ENCODE data around the gene TENM3. TPM values are rescaled to one million over a fixed set of nuclear protein-coding genes. Genes with fewer than 3 reads are reported as not detected.

The TENM3 gene
- polyA plus RNA-seq, 1 of the 3 experiments (the other 2 are of a cell fraction), result 10.4 TPM

DNA sequence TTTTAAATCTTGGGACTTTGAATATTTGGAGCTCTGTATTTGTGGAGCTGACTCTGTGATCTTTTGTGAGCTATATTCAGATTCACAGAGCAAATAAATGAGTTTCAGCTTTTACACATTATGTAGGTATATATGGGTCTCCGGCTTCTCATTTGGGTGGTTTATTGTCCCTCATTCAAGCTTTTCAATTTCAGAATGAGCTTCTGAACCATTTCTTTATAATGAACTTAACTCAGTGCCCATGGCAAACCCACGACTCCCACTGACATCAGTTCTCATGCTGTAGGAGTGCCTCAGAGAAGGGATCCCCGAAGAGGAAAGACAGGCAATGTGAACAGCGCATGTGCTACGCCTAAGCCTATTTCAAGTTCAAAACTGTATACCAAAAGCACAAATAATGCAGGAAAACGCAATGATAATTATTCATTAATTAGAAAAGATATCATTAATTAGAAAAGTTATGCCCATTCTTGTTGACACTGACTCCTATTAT is 517.4 kb downstream of the TENM3 start:
- H3K9me3 ChIP-seq, result no peaks in the 10 kb centered on the region
- TF ChIP-seq FOXM1 (IDR thresholded peaks at IDR 0.05; ENCODE audit: low read depth) (no peak), NFIC (IDR thresholded peaks at IDR 0.05; ENCODE audit: borderline replicate concordance) (no peak), YY1 (IDR thresholded peaks at IDR 0.05; ENCODE audit: low read depth) (no peak), RXRA (IDR thresholded peaks at IDR 0.05; ENCODE audit: borderline replicate concordance, low read depth) (no peak), SIN3A (IDR thresholded peaks at IDR 0.05; ENCODE audit: borderline replicate concordance, low read depth, low read length) (no peak), MXI1 (IDR thresholded peaks at IDR 0.05; ENCODE audit: low read depth, low read length) (no peak)
- TF ChIP-seq, protein P1, sequence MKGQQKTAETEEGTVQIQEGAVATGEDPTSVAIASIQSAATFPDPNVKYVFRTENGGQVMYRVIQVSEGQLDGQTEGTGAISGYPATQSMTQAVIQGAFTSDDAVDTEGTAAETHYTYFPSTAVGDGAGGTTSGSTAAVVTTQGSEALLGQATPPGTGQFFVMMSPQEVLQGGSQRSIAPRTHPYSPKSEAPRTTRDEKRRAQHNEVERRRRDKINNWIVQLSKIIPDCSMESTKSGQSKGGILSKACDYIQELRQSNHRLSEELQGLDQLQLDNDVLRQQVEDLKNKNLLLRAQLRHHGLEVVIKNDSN (IDR thresholded peaks at IDR 0.05; ENCODE audit: borderline replicate concordance, low read depth), result no peak
- TF ChIP-seq, protein P2, sequence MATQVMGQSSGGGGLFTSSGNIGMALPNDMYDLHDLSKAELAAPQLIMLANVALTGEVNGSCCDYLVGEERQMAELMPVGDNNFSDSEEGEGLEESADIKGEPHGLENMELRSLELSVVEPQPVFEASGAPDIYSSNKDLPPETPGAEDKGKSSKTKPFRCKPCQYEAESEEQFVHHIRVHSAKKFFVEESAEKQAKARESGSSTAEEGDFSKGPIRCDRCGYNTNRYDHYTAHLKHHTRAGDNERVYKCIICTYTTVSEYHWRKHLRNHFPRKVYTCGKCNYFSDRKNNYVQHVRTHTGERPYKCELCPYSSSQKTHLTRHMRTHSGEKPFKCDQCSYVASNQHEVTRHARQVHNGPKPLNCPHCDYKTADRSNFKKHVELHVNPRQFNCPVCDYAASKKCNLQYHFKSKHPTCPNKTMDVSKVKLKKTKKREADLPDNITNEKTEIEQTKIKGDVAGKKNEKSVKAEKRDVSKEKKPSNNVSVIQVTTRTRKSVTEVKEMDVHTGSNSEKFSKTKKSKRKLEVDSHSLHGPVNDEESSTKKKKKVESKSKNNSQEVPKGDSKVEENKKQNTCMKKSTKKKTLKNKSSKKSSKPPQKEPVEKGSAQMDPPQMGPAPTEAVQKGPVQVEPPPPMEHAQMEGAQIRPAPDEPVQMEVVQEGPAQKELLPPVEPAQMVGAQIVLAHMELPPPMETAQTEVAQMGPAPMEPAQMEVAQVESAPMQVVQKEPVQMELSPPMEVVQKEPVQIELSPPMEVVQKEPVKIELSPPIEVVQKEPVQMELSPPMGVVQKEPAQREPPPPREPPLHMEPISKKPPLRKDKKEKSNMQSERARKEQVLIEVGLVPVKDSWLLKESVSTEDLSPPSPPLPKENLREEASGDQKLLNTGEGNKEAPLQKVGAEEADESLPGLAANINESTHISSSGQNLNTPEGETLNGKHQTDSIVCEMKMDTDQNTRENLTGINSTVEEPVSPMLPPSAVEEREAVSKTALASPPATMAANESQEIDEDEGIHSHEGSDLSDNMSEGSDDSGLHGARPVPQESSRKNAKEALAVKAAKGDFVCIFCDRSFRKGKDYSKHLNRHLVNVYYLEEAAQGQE (IDR thresholded peaks at IDR 0.05; ENCODE audit: low read depth, low read length), result no peak
- peaks cover 0 to 6% of the 10 kb centered on the region in 2 experiments; a peak in 2 of 4 replicates for H3K4me1 ChIP-seq (ENCODE audit: control insufficient read depth in 1 of 2, insufficient read depth in 2 of 2, low read depth in 1 of 2, low read length in 1 of 2)
- no peak overlapping the region for H2AFZ ChIP-seq (ENCODE audit: low read depth)
- H3K79me2 ChIP-seq (ENCODE audit: insufficient read depth), result no peaks in the 10 kb centered on the region
- ChIA-PET CTCF (no interaction called here), POLR2A (no interaction called here)
- 87% methylated on average over 6 of the region's 6 CpGs for WGBS (ENCODE audit: low lambda C conversion rate)
- no peaks in the 10 kb centered on the region for H3F3A ChIP-seq (replicated peaks; ENCODE audit: insufficient read depth)
- no peak for DNase-seq
- H3K4me2 ChIP-seq, result no peak overlapping the region
- H3K36me3 ChIP-seq (replicated peaks in 1 of 2; ENCODE audit: control insufficient read depth in 1 of 2, insufficient read depth in 2 of 2, low read length in 1 of 2), result peaks cover 3 to 4% of the 10 kb centered on the region in 2 experiments
- no peaks in the 10 kb centered on the region for H4K20me1 ChIP-seq (ENCODE audit: insufficient read depth)
- H3K27me3 ChIP-seq (ENCODE audit: insufficient read depth), result no peaks in the 10 kb centered on the region
- no peaks in the 10 kb centered on the region for H3K9me2 ChIP-seq
- H3K9ac ChIP-seq, result no peak overlapping the region
- H3K27ac ChIP-seq (ENCODE audit: low read depth in 2 of 2, low read length in 1 of 2), result no peak overlapping the region
- no peak overlapping the region for H3K4me3 ChIP-seq (ENCODE audit: low read depth in 2 of 2, low read length in 1 of 2)

DNA sequence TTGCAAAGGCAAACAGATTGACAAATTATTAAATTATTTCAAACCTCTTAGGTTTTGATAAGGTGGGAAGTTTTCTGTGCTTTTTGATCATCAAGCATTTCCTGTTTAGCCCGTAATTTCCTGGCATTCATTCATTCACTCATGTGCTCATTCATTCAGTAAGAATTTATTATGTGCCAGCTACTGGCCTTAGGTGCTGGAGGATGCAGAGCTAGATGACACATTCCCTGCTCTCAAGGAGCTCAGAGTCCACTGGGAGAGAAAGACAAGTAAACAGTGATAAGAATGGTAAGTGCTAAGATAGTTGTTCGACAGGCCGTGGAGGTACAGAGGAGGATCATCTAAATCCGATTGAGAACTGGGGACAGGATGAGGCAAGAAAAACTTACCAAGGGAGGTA is 520.9 kb downstream of the TENM3 start:
- Histone ChIP-seq H3K36me3 (replicated peaks in 1 of 2; ENCODE audit: control insufficient read depth in 1 of 2, insufficient read depth in 2 of 2, low read length in 1 of 2) (no peaks in the 10 kb centered on the region), H3K9me3 (no peaks in the 10 kb centered on the region), H4K20me1 (ENCODE audit: insufficient read depth) (no peaks in the 10 kb centered on the region), H3K4me1 (ENCODE audit: control insufficient read depth in 1 of 2, insufficient read depth in 2 of 2, low read depth in 1 of 2, low read length in 1 of 2) (peaks cover 0 to 2% of the 10 kb centered on the region in 2 experiments; a peak in 1 of 4 replicates), H3K27me3 (ENCODE audit: insufficient read depth) (no peaks in the 10 kb centered on the region), H3K9ac (no peak overlapping the region), H3K27ac (ENCODE audit: low read depth in 2 of 2, low read length in 1 of 2) (no peak overlapping the region), H2AFZ (ENCODE audit: low read depth) (no peak overlapping the region), H3K79me2 (ENCODE audit: insufficient read depth) (no peaks in the 10 kb centered on the region), H3K4me3 (ENCODE audit: low read depth in 2 of 2, low read length in 1 of 2) (no peak overlapping the region), H3K4me2 (no peak overlapping the region), H3K9me2 (no peaks in the 10 kb centered on the region), H3F3A (replicated peaks; ENCODE audit: insufficient read depth) (no peaks in the 10 kb centered on the region)
- ChIA-PET CTCF (interaction anchor here (0.8 kb wide), 1 partner anchor 16 kb away, joined by 4 read pairs; no protein-coding TSS in a partner anchor), POLR2A (interaction anchor here (0.7 kb wide), 1 partner anchor 8 kb away, joined by 5 read pairs; no protein-coding TSS in a partner anchor)
- no peak for DNase-seq
- 79% methylated on average over 4 of the region's 4 CpGs for WGBS (ENCODE audit: low lambda C conversion rate)
- TF ChIP-seq SMC3 (IDR thresholded peaks at IDR 0.05; ENCODE audit: low read depth, low read length), result no peak
- TF ChIP-seq GABPA (IDR thresholded peaks at IDR 0.05; ENCODE audit: low read depth), result no peak
- TF ChIP-seq JUND (IDR thresholded peaks at IDR 0.05), result no peak
